Adrenal gland (tissue), 12 donors: ENCODE results near the gene SLC51B. TPM values are rescaled to one million over a fixed set of nuclear protein-coding genes. Genes with fewer than 3 reads are reported as not detected.

Experiments
- DNase-seq, 7 donors: peaks; one replicate each; pipeline ENCODE4 v3.0.0-alpha.2; 2019 to 2020
- H3K27ac ChIP-seq, 5 donors: fragments of 200-600 bp; sonication (generic) in 4 of 5; 1 replicate in 3 of 5; 2 replicates in 2 of 5; pipeline versions ENCODE4 v1.5.1 to v1.8.0; 2016 to 2020; ENCODE audit warnings: mild to moderate bottlenecking in 1 of 5
- H3K27me3 ChIP-seq: fragments of 200-600 bp; 2 replicates; pipeline ENCODE4 v1.8.0; 2021
- H3K36me3 ChIP-seq, 2 donors: fragments of 200-600 bp; replicated peaks in 1 of 2; 1 replicate in 1 of 2; 2 replicates in 1 of 2; pipeline versions ENCODE4 v1.5.1 to v1.8.0; 2018 to 2022
- H3K4me1 ChIP-seq, 2 donors: fragments of 200-600 bp; replicated peaks in 1 of 2; 1 replicate in 1 of 2; 2 replicates in 1 of 2; pipeline versions ENCODE4 v1.5.1 to v1.8.0; 2018 to 2021
- H3K4me3 ChIP-seq, 4 donors: fragments of 200-600 bp; sonication (generic) in 3 of 4; one replicate each; pipeline ENCODE4 v1.5.1; 2016 to 2018
- H3K9me3 ChIP-seq, 3 donors: fragments of 200-600 bp; sonication (generic) in 1 of 3; replicated peaks in 1 of 3; 1 replicate in 2 of 3; 2 replicates in 1 of 3; pipeline versions ENCODE4 v1.5.1 to v1.8.0; 2016 to 2021
- CTCF ChIP-seq, 6 experiments: fragments of 450-650 bp in 4 of 6; fragments of 200-600 bp in 2 of 6; sonication (generic) in 1 of 6; IDR thresholded peaks; 1 replicate in 5 of 6; 2 replicates in 1 of 6; pipeline versions ENCODE4 v1.5.1 to v1.8.0; 2016 to 2021; ENCODE audit warnings: antibody characterized with exemption in 6 of 6, mild to moderate bottlenecking in 2 of 6, moderate library complexity in 1 of 6
- POLR2A ChIP-seq, 2 donors: fragments of 450-650 bp; IDR thresholded peaks; one replicate each; pipeline ENCODE4 v1.6.1; 2017; ENCODE audit warnings: antibody characterized with exemption in 2 of 2, mild to moderate bottlenecking in 2 of 2, moderate library complexity in 1 of 2
- WGBS, 4 donors: extraction: QIAGEN DNeasy Blood & Tissue Kit in 2 of 4; methylation state at CpG; one replicate each; pipeline versions ENCODE4 v1.1.5 to v1.1.7; 2013 to 2017; 5-methylcytosine and 5-hydroxymethylcytosine counted together
- intact Hi-C, 2 donors: fragments of 100-400 bp; cut with DNase I; formaldehyde crosslinking; loops; one replicate each; pipeline versions ENCODE4 v1.14.1 to v1.15.0; 2022 to 2023
- polyA plus RNA-seq, 3 donors: library from polyadenylated mRNA; stranded (reverse); fragments of 200-250 nt in 2 of 3; fragments of 350-450 nt in 1 of 3; fragmentation: Illumina TruSeq in 1 of 3; extraction: RNeasy Lipid Tissue Mini Kit (QIAGEN cat#74804) in 1 of 3; gene quantifications; one replicate each; pipeline ENCODE4 v1.2.3, GENCODE V29; 2013 to 2014
- total RNA-seq, 9 donors: library from RNA; depleted of rRNA in 4 of 9; stranded (reverse); fragments of >200 nt in 4 of 9; fragments of 120-200 nt in 1 of 9; fragmentation: NEBNext Ultra II Directional in 1 of 9; extraction: Animal tissue kit (Norgen Biotek cat#: 25700) in 1 of 9; gene quantifications; one replicate each; pipeline versions ENCODE4 v1.1.0 to v1.2.4, GENCODE V29; 2013 to 2023
- donor health status: healthy with polysubstance abuse.
- donor health status: Bipolar disorder and iron deficiency.
- donor health status: DM: yes; HTN: yes; CAD: no.
- donor health status: DM: no; HTN: no; CAD: no.
- donor health status: DM: no; HTN: no; CAD: no.
- donor health status: DM: yes; HTN: yes; CAD: no.

Gene SLC51B
- total and polyA plus RNA-seq, 12 donors, result 0.32 to 3.1 (median 0.69) TPM; not detected in 3

GRCh38 chr15:65029736-65030208 lies 15.4 kb upstream of the SLC51B start:
- DNase-seq, result no peak
- Histone ChIP-seq H3K36me3 (peaks cover 0 to 16% of the 10 kb centered on the region in 2 donors), H3K9me3 (no peaks in the 10 kb centered on the region), H3K27ac (peak overlapping the region in 1 of 5 donors; percentile 64), H3K4me1 (peaks cover 7 to 12% of the 10 kb centered on the region in 2 donors), H3K27me3 (no peaks in the 10 kb centered on the region), H3K4me3 (peak overlapping the region in 2 of 4 donors; percentile 73 to 95)
- intact Hi-C loops, result no loop called here
- TF ChIP-seq CTCF (IDR thresholded peaks at IDR 0.05), result no peak
- TF ChIP-seq POLR2A (IDR thresholded peaks at IDR 0.05), result no peak
- 61 to 64% (median 61%) methylated on average over 12 of the region's 12 CpGs for WGBS, 4 donors

DNA sequence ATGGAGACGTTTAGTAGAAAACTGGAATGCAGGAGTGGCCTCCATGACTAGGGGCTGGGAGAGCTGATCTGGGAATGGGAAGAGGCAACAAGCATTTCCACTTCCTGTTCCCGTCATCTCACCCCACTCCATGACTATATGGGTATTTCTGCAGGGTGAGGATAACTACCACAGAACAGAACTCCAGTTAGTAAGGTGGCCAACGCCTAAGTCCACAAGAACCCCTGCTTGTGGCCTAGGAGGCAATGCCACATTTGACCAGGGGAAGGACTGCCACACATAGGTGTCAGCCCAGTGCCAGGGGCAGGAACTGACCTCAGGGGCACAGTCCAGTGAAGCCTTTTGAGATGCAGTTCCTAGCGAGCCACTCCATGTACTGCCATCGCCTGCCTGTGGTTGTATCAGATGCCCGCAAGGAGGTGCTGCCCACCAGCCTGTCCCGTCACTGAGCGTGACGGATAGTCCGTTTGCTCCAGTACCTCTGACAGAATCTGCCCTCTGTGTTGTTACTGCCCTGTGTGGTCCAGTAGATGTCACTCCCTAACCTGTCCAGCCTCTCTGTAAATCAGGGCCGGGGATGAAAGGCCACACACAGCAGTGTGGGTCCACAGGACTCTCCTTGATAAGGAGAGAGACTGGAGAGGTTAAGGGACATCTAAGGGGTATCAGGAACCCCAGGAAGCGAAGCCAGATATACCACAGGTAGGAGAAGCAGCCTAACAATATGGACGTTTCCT lies 12.2 kb upstream of the SLC51B start:
- H3K4me1 ChIP-seq, result peaks cover 7 to 9% of the 10 kb centered on the region in 2 donors
- H3K27me3 ChIP-seq, result no peaks in the 10 kb centered on the region
- TF ChIP-seq POLR2A (IDR thresholded peaks at IDR 0.05) (no peak), CTCF (IDR thresholded peaks at IDR 0.05) (peak; percentile 29 to 66 (median 51))
- H3K36me3 ChIP-seq, result no peaks in the 10 kb centered on the region
- H3K4me3 ChIP-seq, result no peak overlapping the region
- WGBS, 4 donors, result 25 to 41% (median 33%) methylated on average over 9 to 13 of the region's 13 CpGs
- H3K27ac ChIP-seq, result no peak overlapping the region
- intact Hi-C loops, result no loop called here
- DNase-seq, result peak in 6 of 7 donors; percentile 31 to 78 (median 66)
- no peaks in the 10 kb centered on the region for H3K9me3 ChIP-seq

DNA sequence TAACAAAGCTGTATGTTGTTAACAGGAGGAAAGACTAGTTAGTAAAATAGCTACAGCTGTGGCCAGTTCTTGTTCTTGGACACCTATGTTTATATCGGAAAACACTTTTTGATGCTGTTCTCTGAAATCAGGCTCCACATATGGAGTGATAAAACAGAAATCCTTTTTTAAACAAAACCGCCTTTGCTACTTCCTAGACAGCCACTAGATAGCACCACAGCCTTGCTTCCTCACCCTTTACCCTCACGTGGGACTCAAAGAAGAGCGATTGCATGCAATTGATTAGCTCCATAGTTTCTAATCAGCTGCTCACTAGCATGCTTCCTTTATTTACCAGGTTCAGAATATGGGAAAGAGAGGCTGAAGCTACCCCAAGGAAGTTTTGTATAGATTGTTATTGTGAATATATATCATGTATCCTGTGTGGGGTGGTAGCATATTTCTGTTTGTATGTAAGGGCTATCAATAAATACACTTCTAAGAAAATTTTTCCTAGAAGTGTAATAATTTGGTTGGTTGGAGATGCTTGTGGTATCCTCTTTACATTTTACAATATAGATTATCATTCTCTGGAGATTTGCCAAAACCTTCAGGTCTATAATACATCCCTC lies 11.4 kb upstream of the SLC51B start:
- H3K4me1 ChIP-seq, result peaks cover under 1% of the 10 kb centered on the region in 2 donors
- WGBS, 4 donors, result 10 to 15% (median 13%) methylated on average over 4 of the region's 4 CpGs
- TF ChIP-seq POLR2A (IDR thresholded peaks at IDR 0.05), result no peak
- TF ChIP-seq CTCF (IDR thresholded peaks at IDR 0.05), result peak in 5 of 6 experiments; percentile 27 to 51 (median 46)
- H3K9me3 ChIP-seq, result no peaks in the 10 kb centered on the region
- no peaks in the 10 kb centered on the region for H3K27me3 ChIP-seq
- intact Hi-C loops, result no loop called here
- DNase-seq, result no peak
- no peak overlapping the region for H3K4me3 ChIP-seq
- H3K36me3 ChIP-seq, result no peaks in the 10 kb centered on the region
- H3K27ac ChIP-seq, result no peak overlapping the region

- Histone ChIP-seq H3K36me3 (no peaks in the 10 kb centered on the region), H3K4me3 (no peak overlapping the region), H3K27ac (no peak overlapping the region), H3K9me3 (no peaks in the 10 kb centered on the region), H3K27me3 (no peaks in the 10 kb centered on the region), H3K4me1 (no peaks in the 10 kb centered on the region)
- intact Hi-C loops, result no loop called here
- DNase-seq, result no peak
- TF ChIP-seq POLR2A (IDR thresholded peaks at IDR 0.05) (no peak), CTCF (IDR thresholded peaks at IDR 0.05) (no peak)
- WGBS, 4 donors, result 85 to 92% (median 89%) methylated on average over 11 of the region's 11 CpGs
Observed at GRCh38 chr15:65034719-65035118, 10.5 kb upstream of the SLC51B start.
